GM21360 (cell line): ENCODE results near the gene MICAL2.

ENCODE experiments used
- ATAC-seq: cut with Tn5 transposase; IDR thresholded peaks from one replicate; pipeline ENCODE4 v1.9.1; 2021; ENCODE audit warnings: mild to moderate bottlenecking, moderate library complexity; ENCODE audit not compliant: unreplicated experiment

The MICAL2 gene

GRCh38 chr11:12149672-12150225 lies 39.4 kb downstream of the MICAL2 start:
- peak; percentile 54 for ATAC-seq

GRCh38 chr11:12150831-12151382 lies 40.5 kb downstream of the MICAL2 start:
- no peak for ATAC-seq

- ATAC-seq, result no peak
Observed at GRCh38 chr11:12152321-12152720, 41.9 kb downstream of the MICAL2 start.

- no peak for ATAC-seq
Observed at GRCh38 chr11:12154871-12155668, 44.7 kb downstream of the MICAL2 start.

- ATAC-seq, result no peak
Observed at GRCh38 chr11:12155696-12156095, 45.3 kb downstream of the MICAL2 start.

GRCh38 chr11:12156301-12157140 lies 46.1 kb downstream of the MICAL2 start:
- no peak for ATAC-seq

GRCh38 chr11:12157241-12157661 lies 46.9 kb downstream of the MICAL2 start:
- no peak for ATAC-seq

GRCh38 chr11:12158909-12159308 lies 48.5 kb downstream of the MICAL2 start:
- no peak for ATAC-seq

- ATAC-seq, result no peak
Observed at GRCh38 chr11:12159351-12160099, 49.1 kb downstream of the MICAL2 start.

- no peak for ATAC-seq
Observed at GRCh38 chr11:12160231-12160630, 49.8 kb downstream of the MICAL2 start.

GRCh38 chr11:12160680-12161079 lies 50.3 kb downstream of the MICAL2 start:
- no peak for ATAC-seq

- ATAC-seq, result no peak
Observed at GRCh38 chr11:12161137-12161536, 50.7 kb downstream of the MICAL2 start.

- no peak for ATAC-seq
Observed at GRCh38 chr11:12161603-12162350, 51.4 kb downstream of the MICAL2 start.

GRCh38 chr11:12162652-12163051 lies 52.3 kb downstream of the MICAL2 start:
- no peak for ATAC-seq

GRCh38 chr11:12163181-12163941 lies 53.0 kb downstream of the MICAL2 start:
- ATAC-seq, result no peak

GRCh38 chr11:12164061-12165014 lies 53.9 kb downstream of the MICAL2 start:
- ATAC-seq, result no peak

GRCh38 chr11:12165237-12165875 lies 55.0 kb downstream of the MICAL2 start:
- no peak for ATAC-seq
